Transverse colon (tissue), 4 donors: ENCODE results near the gene FBXL19.

ENCODE experiments used
- EP300 ChIP-seq: sonication (generic); formaldehyde crosslinking; IDR thresholded peaks from one replicate; pipeline ENCODE4 v1.6.1; 2017; ENCODE audit warnings: antibody characterized with exemption, low read depth
- POLR2AphosphoS5 ChIP-seq, 3 donors: sonication (generic); formaldehyde crosslinking; IDR thresholded peaks; one replicate each; pipeline ENCODE4 v1.6.1; 2016; ENCODE audit warnings: antibody characterized with exemption in 3 of 3
- TF ChIP-seq, protein P1 (sequence below), 5 experiments: fragments of 200-600 bp in 3 of 5; fragments of 450-650 bp in 2 of 5; sonication (generic) in 3 of 5; IDR thresholded peaks; 1 replicate in 2 of 5; 2 replicates in 3 of 5; pipeline ENCODE4 v1.5.1; 2016 to 2017; ENCODE audit warnings: antibody characterized with exemption in 5 of 5, inconsistent platforms in 3 of 5, mild to moderate bottlenecking in 2 of 5, moderate library complexity in 1 of 5

DNA sequence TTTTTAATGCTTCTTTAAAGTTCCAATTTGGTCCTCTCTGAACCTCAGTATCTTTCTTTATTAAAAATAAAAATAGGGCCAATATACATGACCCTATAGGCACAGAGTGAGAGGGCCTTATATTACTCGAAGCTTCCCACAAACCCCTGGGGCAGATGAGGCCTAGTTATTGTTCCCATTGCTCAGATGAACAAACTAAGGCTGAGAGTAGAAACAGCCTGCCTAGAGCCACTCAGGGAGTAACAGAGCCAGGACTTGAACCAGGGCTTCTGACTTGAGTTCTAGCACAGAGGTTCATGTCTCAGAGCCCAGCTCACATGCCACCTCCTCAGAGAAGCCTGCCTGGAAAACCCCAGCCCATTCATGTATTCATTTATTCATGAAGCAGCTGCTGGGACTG is 37.2 kb upstream of the FBXL19 start:
- TF ChIP-seq, protein P1, sequence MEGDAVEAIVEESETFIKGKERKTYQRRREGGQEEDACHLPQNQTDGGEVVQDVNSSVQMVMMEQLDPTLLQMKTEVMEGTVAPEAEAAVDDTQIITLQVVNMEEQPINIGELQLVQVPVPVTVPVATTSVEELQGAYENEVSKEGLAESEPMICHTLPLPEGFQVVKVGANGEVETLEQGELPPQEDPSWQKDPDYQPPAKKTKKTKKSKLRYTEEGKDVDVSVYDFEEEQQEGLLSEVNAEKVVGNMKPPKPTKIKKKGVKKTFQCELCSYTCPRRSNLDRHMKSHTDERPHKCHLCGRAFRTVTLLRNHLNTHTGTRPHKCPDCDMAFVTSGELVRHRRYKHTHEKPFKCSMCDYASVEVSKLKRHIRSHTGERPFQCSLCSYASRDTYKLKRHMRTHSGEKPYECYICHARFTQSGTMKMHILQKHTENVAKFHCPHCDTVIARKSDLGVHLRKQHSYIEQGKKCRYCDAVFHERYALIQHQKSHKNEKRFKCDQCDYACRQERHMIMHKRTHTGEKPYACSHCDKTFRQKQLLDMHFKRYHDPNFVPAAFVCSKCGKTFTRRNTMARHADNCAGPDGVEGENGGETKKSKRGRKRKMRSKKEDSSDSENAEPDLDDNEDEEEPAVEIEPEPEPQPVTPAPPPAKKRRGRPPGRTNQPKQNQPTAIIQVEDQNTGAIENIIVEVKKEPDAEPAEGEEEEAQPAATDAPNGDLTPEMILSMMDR (IDR thresholded peaks at IDR 0.05), result no peak
- TF ChIP-seq POLR2AphosphoS5 (IDR thresholded peaks at IDR 0.05), result no peak
- no peak for TF ChIP-seq EP300
